Stimulated activated CD4-positive, alpha-beta T cell treated with anti-CD3 and anti-CD28 coated beads, TNF-alpha, amount 100 ng/mL, for 4 hours (primary cell): ENCODE results near the gene FAM9B.
"Not testable (repeated sequence)": the region's sequence is repeated elsewhere in the genome, so short reads cannot be mapped to it uniquely, and the experiment has no call there.

Experiments used
- DNase-seq, 3 experiments: peaks; one replicate each; pipeline ENCODE4 v3.0.0-alpha.2; 2020; ENCODE audit warnings: low read depth in 3 of 3

Gene FAM9B

DNA sequence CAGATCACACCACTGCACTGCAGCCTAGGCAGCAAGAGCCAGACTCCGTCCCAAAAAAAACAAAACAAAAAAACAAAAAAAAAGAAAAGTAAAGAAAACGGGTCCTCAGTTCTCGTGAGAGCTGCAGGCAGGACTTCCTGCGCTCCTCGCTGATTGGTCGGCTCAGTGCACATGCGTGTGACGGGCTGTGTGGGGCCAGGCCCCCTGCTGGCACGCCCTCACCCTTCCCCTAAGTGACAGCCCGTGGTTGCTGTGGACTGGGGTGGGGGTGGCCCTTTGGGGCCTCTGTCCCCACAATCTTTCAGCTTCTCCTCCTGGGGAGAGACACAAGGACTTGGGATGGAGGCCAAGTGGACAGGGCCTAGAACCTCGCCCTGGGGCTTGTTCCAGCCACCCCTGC, at the start of gene FAM9B:
Gene FAM9B, minus strand, starts transcription at position 139 of the 400 bp plus-strand sequence. CDS start 1,141 bp downstream, outside the sequence.
- DNase-seq: no peak

- no peak for DNase-seq
Observed at GRCh38 chrX:9081271-9081670, 47.3 kb upstream of the FAM9B start.

- no peak for DNase-seq
Observed at GRCh38 chrX:9074326-9074725, 40.4 kb upstream of the FAM9B start.

- DNase-seq: no peak
Observed at GRCh38 chrX:9072281-9072680, 38.4 kb upstream of the FAM9B start.

DNA sequence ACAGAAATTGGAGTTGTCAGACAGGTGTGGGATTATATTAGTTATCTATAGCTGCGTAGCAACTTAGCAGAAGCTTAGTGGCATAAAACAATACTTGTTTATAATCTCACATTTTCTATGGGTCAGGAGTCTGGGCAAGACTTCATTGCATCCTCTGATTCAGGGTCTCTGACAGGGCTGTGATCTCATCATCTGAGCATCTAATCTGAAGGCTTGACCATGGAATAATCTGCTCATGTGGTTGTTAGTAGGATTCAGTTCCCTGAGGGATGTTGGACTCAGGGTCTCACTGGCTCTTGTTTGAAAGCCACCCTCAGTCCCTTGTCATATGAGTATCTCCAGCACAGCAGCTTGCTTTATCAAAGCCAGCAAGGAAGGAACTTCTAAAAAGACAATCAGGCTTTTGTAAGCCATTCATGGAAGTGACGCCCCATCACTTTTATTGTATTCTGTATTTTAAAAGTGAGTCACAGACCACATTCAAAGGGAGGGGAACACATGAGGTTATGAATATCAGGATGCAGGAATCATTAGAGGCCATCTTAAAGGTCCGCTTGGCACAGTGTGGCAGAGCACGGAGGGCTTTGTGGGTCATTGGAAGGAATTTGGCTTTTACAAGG, 37.2 kb upstream of the FAM9B start:
- no peak for DNase-seq

DNA sequence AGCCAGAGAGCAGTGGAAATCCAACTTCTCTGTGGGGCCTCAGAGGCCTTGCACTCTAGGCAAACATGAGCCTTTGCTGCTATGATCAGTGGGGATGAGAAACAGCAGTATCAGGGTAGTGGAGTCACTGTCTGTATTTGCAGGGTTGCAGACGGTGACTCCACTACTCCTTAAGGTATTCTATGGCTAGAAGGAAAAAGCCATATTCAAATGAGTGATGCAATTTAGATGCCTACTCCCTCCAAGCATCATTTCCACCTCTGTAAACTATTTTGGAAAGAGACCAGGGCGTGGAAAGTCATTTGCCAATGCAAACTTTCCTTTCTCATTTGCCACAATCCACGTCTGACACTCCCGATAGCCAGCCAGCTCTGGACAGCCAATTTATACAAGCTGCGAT, 35.6 kb upstream of the FAM9B start:
- DNase-seq: no peak

DNA sequence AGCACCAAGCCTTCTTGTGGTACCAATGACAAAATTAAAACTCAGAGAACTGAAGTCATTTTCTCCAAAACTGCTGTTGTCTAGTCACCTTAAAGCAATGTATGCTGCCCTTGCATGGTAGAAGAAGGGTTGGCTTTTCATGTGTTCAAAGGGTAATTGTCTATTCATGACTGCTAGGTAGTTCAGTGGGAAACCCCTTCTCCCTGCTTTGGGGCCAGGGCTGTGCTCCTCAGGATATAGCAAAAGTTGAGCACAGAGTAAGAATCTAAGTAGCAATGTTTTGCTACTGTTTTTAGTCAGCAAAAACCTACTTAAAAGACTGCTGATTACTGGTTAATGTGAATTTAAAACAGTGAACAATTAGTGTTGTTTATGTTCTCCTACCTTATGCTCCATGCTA, 30.8 kb upstream of the FAM9B start:
- no peak for DNase-seq

GRCh38 chrX:9062641-9063040, 28.7 kb upstream of the FAM9B start:
- no peak for DNase-seq

- DNase-seq: no peak
Observed at GRCh38 chrX:9055354-9055753, 21.4 kb upstream of the FAM9B start.

DNA sequence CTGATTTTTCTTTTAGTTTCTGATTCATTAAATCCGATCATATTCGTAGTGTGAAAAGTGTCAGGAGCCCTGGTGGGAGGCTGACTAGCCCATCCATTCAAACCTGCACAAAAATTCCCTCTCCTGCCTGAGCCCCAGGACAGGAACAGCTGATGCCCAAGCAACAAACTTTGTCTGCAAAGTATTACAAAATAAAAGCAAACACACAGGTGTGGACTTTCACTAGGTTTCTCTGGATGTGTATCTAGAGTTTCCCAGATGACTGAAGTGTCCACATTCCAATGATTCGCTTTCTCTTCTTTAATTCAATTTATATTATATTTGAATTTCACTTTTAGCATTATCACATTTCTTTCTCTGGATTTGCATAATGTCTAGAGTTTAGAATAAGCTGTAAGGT, 18.2 kb upstream of the FAM9B start:
- no peak for DNase-seq

DNA sequence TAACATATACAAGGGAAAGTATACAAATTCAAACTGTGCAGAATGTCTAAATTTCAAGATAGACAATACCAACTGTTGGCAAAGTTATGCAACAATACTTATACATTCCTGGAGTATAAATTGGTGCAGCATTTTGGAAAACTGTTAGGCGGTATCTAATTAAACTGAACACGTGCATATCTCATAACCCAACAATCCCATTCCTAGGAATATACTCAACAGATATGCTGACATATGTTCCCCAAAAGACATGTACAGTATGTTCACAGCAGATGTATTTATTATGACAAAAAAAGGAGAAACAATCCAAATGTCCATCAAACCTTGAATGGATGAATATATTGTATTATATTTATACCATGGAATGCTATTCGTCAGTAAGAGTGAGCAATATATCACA, 16.4 kb upstream of the FAM9B start:
- DNase-seq: no peak

DNA sequence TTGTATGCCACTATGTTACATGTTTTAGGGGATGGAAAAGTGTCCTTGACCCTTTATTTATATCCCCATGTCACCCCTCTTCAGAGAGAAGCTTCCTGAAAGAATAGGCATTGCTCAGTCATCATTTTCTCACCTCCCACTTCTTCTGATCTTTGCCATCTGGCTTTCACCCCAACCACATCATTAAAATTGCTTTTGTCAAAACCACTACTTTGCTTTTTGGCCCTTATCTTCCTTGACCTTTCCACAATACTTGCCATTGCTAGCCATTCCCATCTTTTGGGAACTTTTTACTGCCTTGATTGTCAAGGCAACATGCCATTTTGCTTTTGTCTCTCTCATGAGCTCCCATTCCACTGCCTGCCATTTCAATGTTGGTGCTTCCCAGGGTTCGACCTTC, 14.9 kb upstream of the FAM9B start:
- DNase-seq: no peak

- DNase-seq: no peak
Observed at GRCh38 chrX:9038244-9038643, 4.3 kb upstream of the FAM9B start.

- no peak for DNase-seq
Observed at GRCh38 chrX:9037296-9037695, 3.4 kb upstream of the FAM9B start.

GRCh38 chrX:9033586-9033985, 341 bp downstream of the FAM9B start:
- no peak for DNase-seq

GRCh38 chrX:9033179-9033578, 748 bp downstream of the FAM9B start:
- DNase-seq: no peak

DNA sequence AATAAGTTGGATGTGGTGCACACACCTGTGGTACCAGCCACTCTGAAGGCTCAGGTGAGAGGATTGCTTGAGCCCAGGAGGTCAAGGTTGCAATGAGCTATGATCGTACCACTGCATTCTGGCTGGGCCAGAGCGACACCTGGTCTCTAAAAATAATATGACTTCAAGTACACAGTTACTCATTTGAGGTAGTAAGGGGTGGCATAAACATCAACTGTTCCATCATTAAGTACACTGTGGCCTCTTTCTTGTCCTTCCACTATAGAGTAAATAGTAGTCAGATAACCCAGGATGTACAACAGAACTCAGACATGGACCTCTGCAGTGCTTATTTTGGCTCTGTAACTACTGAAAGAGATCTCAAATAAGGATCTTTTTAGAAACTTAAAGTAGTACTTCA, 10.6 kb downstream of the FAM9B start:
- DNase-seq: no peak

DNA sequence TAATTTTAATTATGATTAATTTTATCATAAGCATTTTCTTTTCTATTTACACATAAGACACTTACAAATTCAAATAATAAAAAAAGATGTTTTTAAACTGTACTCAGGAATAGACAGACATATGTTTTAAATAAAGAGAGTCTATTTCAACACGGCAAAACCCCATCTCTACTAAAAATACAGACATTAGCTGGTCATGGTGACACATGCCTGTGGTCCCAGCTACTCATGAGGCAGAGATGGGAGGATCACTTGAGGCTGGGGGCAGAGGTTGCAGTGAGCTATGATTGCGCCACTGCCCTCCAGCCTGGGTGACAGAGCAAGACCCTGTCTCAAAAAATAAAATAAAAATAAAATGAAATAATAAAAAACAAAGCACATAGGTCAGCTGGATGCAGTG, 14.8 kb downstream of the FAM9B start:
- no peak for DNase-seq

DNA sequence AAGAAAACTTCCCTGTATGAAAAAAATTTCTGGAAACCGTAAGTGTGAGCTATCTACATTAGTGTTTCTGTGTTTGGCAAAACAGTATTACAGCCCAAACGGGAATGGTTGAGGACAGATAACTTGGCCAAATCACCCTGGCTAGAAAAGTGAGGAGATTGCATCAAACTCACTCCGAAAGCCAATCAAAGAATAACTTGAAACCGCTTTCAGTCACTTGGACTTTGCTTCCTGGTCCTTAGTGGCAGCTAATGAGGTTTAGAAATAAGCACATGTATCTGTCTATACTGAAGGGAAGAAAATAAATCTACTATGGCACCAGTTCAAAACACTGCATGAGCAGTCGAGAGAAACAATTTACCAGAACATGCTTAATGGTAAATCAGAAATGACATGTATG, 15.6 kb downstream of the FAM9B start:
- DNase-seq: not testable (repeated sequence)

DNA sequence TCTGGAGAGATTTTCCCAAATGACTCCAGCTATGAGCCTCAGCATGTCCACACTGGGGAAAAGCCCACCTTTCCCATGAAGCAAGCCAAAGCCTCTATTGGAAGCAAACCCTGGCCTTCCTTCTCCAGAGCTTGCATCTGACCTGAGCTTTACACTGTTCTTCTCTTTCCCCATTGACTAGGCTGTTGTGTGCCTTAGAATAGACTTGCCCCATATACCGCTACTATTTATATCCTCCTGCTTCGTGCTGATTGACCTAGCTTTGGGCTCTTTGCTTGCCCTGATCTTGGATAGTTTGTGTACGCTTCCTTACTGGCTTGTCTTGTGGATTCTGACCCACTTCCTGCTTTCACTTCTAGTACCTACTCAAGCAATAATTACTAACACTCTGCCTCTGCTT, 30.9 kb downstream of the FAM9B start:
- no peak for DNase-seq

GRCh38 chrX:8988446-8988845, 45.5 kb downstream of the FAM9B start:
- DNase-seq: no peak

DNA sequence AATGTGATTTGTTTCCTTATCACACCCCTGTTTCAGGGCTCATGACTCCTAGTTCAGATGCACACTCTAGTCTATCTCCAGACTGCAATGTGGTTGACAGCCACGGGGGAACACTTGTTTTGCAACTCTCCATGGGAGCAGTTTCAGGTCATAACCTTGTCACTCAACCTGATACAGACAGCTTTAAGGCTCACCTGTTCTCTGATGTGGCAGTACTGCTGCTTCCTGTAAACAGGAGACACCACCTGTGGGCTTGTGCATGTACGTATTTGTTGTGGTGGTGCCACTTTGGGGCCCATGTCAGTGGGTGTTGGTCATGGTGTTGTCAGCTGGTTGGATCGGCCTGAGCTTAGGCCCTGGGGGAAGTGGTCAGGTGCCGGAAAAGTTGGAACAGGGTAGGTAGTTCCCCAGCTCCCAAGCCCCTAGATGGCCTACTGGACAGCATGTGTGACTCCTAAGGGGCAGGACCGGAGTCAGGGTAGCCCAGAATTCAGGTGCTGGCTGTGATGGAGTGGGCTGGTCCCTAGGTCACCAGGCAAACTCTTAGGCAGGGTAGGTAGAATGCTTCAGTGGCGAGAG, 46.2 kb downstream of the FAM9B start:
- no peak for DNase-seq

DNA sequence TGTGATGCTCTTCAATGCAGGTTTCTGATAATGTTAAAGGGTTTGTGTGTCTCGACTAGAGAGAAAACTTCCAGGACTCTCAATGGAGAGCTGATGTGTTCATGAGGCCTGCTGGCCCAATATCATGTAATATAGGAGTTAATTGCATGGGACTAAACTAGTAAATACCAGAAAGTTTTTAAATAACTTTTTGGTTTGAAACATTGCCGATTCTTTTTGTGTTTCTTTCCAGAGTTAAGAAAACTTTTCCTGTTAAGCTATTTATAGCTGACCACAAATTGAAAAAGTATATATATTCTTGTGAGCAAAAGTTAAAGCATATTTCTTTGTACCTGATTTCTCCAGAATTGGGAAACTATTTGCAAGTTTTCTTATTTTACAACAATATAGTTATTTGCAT, 49.7 kb downstream of the FAM9B start:
- DNase-seq: no peak

DNA sequence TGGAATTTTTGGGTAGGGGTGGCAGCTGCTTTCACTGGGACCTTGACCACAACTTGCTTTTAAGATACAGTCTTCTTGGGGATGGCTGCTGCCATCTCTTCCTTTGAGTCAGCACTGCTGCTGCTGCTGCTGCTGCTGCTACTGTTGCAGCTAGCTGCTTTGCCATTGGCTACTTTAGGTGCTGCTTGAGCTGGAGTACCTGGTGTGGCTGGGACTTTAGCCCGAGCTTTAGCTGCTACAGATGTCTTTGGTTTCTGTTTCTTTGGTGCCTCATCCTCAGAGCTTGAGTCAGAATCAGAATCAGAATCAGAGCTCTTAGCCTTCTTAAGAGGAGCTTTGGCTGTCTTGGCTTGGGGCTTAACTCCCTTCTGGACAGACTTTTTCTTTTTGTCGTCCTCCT, 52.2 kb downstream of the FAM9B start:
- DNase-seq: no peak
